Embryonic facial prominence (tissue), 1 donor: Measurements from ENCODE around the gene TDP1.
"Not testable (repeated sequence)": the region's sequence is repeated elsewhere in the genome, so short reads cannot be mapped to it uniquely, and the experiment has no call there.

ENCODE experiments used
- DNase-seq: peaks from one replicate; pipeline ENCODE4 v3.0.0-alpha.2; 2016; ENCODE audit errors: extremely low spot score

Gene TDP1

DNA sequence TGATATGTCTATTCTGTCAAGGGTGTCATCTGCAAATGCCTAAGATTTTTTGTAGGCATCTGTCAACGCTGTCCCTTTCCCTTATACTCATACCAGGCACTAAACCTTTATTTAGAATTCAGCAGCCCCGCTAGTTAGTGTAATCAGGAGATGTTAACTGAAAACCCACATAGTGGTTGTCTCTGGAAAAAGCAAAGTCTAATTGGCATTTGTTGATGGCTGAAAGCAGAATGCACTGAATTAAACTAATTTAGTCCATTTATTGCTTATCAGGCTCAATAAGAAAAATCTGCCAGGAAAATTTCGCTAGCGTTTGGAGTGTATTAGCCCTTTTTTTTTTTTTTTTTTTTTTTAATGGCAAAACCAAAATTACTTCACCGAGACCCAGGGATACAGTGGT, 34.5 kb downstream of the TDP1 start:
- no peak for DNase-seq

DNA sequence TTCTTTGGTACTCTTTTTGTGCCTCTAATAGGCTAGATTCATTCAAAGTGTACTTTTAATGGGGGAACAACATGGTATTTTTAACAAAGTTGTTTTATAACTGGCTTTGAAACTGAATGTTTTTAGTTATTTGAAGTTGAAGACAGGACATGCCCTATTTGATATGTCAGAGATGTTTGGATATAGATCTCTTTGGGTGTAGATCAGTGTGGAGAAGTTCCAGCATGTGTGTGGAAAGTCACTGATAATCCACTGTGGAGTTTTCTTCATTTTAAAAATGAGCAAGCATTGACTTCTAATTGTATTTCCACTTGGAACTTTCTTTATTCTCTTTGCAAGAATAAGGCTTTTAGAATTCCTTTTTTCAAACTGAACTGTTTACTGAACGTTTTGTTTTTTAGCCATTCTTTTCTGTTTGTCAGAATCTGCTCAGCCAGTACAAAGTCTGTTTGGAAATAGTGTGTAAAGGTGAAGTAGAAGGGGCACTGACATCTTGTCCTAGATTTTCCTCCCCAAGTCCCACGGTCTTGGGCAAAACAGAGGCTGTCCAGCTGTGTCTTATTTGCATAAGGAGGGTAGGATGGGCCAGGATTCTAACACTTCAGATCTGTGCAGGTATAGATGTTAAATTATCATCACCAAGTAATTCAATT, 35.0 kb downstream of the TDP1 start:
- DNase-seq: no peak

DNA sequence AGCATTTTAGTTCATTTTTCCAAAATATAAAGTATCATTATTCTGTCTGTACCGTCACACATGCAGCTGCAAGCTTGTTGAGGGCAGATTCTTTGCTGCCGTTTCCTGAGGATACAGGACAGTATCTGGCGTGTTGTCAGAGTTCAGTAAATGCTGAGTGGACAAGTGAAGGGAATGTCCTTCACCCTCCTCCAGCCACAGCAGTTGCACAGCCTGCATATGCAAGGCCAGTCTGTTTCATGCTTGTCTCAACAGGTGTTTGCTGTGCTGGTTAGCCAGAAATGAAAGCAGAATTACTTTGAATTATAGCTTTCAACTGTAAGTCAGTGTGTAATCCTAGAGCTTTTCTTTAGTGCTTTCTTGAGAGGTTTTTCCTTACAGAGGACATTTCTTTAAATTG, 36.5 kb downstream of the TDP1 start:
- no peak for DNase-seq

DNA sequence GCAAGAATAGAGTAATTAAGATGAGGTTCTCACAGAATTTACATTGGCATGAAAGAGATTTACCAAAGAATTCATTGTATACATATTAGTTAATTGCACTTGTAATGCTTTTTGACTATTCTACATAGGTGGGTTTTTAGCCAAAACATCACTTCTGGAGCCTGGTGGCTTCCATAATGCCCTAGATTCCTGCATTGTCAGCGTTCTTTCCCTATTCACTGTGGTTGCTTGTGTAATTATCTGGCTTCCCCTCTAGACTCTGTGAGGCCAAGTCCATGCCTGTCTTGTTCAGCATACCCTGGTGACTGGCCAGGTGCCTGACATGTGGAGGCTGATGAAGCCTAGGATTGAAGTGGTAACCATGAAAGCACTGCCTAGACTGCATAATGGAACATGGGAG, 41.2 kb downstream of the TDP1 start:
- no peak for DNase-seq

DNA sequence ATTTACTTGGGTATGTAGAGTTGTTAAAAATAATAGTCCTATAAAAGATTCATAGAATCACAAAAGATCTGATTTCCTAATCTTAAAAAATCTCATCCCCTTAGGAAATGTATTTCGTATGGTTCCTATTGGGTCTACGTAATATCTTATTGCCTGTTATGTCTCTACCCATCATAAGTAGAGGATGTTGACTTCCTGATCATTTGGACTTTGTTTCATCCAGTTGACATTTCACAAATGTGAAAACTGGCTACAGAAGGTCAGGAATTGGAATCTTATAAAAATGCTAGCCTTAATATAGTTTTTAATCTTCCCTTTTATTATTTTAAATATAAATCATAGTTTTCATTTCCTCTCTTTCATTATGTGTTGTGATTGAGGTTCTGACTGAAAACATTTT, 45.2 kb downstream of the TDP1 start:
- no peak for DNase-seq

DNA sequence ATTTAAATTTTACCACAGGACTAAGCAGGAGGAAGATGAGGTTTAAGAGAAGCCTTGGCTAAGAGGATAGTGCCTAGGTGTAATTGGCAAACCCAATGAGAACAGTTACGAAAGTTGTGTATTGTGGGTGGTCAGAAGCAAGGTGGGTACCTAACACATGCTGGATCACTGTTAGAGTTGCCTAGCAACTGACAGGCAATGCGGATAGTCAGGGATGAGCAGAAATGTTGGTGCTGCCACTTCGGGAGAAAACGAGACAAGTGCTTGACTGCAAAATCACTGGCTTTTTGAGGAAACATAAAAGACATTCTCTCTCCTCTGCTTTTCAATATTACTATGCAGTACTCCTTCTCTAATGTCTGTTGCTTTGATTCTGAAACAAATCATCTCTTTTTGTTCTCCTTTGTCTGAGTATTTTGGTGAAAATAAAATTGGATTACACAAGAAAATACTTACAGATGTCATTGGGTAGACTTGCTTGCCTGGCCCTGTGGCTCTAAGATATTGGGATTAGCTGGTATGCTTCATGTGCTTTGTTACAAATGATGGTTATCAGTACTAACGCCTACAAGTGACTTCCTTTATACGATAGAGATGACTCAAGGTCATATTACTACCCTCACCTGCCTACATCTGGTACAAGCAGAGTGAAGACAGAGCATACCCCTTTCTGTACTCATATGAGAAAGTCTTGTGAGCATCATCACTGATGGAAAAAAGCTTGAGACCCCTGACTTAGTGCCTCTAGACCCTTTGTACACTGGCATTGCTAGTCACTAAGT, 48.0 kb downstream of the TDP1 start:
- no peak for DNase-seq

DNA sequence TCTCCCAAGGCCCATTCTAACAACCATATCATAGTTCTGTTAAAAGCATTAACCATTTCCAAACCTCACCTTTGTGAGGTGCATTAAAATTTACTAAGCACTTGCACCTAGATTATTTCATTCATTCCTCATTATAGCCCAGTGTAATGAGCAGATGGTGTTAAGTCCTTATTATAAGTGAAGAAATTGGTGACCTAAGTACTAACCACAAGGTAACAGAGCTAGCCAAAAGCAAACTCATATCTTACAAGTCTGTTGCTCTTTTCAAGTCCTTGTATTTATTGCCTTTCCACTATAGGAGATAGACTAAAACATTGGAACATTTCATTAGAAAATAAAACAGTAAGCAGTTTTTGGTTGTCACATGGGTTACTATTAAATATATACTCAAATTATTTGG, 49.7 kb downstream of the TDP1 start:
- no peak for DNase-seq

DNA sequence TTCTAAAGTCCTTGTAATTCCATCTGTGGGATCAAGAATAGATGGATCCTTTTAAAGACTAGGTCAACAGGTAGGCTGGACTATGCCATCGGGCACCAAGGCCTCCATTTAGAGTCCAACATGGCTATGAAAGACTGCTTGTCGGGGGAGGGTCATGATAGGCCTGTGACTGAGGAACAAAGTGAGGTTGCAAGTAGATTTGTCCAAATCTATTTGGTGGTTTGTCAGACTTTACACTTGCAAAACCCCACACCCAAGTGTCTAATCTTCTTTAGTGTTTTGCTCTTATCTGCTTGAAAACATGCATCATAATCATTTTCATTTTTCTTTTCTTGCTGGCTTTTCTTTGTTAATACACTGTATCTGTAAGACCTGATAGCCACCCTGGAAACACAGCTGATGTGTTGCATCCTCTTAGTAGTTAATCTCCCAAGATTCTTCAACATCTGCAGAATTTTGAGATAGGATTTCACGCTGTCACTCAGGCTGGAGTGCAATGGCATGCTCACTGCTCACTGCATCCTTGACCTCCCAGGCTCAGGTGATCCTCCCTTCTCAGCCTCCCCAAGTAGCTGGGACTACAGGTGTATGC, 50.3 kb downstream of the TDP1 start:
- no peak for DNase-seq

DNA sequence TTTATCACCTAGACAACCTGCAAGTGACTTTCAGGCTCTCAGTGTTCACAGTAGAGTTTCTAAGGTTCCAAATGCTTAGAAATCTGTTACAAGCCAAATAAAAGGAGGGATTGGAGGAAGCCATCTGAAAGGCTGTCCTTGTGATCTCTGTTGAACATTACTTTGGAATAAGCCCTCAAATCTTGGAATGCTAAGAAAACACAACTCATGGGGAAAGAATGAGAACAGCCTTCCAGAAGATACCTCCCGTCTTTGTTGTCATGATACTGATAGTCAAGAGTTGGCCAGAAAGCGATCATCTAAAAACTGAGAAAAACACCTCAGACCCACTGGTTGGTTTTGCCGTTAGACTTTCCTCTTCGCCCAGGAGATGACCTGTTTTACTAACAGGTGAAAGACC, 61.6 kb downstream of the TDP1 start:
- no peak for DNase-seq

DNA sequence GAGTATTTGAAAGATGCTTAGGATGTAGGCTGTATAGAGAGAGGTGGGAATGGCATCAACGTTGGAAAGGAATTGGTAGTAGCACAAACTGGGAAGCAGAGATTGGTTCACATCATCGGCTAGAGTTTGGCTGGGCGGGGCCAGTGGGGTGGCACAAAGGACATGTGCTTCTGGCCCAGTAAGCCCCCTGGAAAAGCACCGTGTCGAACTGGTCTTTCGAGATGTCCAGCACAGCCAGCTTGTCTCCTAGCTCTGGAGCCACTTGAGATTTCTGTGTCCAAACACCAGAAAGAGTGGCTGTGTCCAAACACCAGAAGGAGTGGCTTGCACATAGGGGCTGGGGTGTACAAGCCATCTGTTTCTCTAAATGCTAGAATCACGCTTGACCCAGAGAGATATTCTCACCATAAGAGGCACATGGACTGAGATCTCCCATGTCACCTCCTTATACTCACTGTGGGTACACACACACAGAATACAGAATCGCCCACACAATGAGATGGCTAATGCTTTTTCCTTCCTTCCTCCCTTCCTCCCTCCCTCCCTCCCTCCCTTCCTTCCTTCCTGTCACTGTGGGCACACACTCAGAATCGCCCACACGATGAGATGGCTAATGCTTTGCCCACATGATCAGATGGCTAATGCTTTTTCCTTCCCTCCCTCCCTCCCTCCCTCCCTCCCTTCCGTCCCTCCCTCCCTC, 64.2 kb downstream of the TDP1 start:
- DNase-seq: no peak

DNA sequence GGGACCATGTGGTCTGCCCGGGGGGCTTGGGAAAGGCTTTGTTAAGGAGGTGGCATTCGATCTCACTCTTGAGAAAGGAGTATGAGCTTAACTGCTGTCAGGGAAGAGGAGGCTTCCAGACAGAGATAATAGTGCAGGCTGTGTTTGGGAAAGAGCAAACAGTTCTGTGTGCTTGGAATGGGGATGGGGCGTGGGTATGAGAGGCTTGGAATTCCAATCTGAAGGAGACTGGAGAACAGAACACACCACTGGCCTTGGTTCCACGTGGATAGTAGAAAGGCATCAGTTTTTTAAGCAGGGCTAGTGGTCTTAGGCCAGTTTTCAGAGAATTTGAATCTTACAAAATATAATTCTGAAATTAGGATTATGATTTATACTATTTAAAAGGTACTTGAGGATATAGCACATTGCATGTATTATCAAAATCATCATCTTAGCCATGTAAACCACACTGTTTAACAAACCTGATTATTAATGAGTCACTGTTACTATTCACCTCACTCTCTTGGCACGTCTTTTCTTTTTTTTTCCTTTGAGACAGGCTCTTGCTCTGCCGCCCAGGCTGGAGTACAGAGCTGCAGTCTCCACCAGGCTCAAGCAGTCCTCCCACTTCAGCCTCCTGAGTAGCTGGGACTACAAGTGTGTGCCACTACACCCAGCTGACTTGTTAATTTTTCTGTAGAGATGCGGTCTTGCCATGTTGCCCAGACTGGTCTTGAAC, 67.6 kb downstream of the TDP1 start:
- no peak for DNase-seq

DNA sequence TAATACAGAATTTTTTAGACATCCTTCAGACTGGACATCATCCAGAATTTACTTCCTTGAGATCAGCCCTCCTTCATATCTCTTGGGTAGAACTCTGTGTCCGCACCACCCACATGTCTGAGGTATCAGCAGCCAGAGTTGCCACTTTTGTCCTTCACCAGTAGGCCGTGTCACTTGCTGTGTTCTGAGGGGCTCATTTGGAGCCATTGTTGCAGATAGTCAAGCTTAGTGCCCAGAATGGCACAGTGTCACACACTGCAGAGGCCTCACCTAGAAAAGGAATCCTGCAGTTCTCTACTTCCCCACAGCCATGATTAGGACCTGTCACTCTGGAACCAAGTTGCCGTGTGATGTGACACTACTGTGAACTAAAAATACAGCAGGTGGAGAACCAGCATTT, 69.2 kb downstream of the TDP1 start:
- no peak for DNase-seq

DNA sequence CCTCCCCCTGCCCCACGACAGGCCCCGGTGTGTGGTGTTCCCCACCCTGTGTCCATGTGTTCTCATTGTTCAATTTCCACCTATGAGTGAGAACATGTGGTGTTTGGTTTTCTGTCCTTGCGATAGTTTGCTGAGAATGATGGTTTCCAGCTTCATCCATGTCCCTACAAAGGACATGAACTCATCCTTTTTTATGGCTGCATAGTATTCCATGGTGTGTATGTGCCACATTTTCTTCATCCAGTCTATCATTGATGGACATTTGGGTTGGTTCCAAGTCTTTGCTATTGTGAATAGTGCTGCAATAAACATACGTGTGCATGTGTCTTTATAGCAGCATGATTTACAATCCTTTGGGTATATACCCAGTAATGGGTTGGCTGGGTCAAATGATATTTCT, 70.9 kb downstream of the TDP1 start:
- DNase-seq: not testable (repeated sequence)

DNA sequence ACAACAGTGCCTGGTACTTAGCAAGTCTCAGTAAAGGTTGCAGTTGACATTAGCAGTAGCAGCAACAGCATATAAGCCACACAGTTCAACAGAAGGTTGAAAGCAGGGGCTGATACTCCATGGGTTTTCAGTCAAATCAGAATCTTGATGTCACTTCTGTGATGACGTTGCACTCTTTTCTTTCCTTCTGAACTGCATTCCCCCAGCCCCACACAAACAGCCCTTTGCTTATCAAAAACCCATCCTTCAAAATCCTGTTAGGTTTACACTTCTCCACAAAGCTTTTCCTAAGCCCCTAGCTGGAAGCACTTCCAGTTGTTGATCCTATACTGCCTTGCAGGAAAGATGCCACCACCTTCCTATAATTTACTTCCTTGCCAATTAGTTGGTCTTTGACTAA, 72.1 kb downstream of the TDP1 start:
- no peak for DNase-seq

DNA sequence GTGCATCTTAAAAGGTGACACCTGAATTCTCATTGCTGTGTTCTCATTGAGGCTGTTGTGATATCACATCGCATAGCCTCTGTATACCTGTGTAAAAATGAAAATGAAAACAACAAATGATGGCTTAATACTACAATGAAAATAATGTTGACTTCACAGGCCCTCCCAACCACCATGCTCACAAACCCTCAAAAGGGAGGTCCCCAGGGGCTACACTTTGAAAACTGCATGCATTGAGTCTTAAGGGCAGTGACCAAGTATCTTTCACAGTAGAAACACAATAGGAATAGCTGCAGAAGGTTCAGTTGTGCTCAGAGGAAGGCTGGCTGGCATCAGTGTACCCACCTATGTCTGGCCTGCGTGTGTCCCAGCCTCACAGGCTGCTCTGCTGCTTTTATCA, 78.4 kb downstream of the TDP1 start:
- DNase-seq: no peak

DNA sequence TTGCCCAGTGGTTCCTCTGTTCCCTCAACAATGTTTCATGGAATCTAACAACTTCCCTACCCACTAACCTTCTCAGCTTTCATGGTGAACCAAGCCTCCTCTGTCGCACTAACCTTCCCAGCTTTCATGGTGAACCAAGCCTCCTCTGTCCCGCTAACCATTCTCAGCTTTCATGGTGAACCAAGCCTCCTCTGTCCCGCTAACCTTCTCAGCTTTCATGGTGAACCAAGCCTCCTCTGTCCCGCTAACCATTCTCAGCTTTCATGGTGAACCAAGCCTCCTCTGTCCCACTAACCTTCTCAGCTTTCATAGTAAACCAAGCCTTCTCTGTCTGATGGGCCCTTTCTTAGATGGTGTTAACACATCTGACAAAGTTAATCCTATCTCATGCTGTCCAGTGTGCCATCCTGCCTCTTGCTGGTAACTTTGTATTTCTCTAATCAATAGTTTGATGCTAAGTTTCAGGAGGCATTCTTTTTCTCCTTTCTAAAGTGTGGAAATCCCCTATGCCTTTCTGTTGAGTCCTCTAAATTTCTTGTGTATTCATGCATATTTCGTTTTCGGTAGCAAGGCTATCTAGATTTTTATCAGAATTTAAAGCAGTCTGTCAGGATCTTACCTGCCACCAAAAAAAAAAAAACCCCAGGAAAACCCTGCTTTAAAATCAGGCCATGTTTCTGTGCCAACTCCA, 79.3 kb downstream of the TDP1 start:
- no peak for DNase-seq

DNA sequence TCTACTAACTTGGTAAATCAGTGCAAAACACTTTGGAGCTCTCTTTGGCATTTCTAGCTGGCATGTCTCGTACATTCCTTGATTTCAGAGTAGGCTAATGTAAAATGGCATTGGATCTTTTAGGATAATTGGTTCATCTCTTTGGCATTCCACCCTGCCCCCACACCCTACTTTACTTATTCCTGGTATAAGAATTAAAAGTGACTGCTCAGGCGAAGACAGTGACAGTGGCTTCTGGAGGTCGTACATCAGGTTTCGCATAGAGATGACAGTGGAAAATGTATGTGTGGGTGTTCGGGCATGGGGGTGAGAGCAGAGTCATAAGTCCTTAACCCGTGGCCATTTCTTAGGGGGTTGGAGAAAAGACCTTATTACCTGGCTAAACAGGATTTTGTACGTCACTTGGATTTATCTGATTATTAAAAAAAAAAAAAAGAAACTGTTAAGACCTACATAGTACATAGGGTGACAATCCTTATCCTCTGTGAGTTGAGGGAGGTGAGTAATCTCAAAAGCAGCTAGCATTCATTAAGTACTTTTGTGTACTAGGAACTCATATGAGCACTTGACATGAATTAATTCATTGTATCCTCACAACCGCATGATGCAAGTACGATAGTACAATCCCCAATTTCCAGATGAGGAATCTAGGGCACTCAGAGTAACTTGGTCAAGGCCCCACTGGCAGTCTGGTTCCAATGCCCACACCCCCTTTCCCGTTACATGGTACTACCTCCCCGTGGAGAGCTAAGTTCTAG, 83.7 kb downstream of the TDP1 start:
- DNase-seq: no peak

DNA sequence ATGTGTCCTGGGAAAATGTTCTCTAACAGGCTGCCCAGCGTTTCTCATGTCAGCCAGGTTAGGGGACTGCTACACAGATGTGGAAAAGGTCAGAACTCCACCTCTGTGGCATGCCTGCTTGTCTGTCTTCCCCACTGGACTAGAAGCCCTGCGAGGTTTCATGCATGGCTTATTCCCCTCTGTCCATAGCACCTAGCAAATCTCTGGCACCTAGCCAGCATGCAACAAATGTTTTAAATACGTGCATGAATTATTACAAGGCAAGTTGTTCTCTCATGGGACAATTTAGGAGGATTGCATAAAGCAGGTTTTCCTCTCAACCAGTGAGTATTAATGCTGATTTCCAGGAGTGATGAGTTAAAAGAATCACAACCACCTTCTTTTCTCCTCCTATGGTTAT, 84.7 kb downstream of the TDP1 start:
- no peak for DNase-seq

DNA sequence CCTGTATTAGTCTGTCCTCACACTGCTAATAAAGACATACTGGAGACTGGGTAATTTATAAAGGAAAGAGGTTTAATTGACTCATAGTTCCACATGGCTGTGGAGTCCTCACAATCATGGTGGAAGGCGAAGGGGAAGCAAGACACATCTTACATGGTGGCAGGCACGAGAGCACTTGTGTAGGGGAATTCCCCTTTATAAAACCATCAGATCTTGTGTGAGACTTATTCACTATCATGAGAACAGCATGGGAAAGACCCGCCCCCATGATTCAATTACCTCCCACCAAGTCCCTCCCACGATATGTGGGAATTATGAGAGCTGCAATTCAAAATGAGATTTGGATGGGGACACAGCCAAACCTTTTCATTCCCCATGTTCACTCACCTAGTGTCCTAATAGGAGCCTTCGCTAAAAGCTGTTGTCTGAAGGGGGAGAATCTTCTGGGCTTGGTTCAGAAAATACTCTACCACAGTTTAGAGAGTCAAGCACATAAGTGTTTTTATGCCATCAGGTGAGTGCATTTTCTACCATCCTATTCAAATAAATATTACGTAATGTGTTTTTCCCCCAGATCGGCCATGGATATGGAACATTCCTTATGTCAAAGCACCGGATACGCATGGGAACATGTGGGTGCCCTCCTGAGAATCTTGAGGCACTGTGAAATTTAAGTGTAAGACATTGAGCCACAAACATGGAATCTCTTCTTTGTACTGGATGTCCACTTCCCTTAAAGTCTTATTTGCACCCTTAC, 86.9 kb downstream of the TDP1 start:
- no peak for DNase-seq

DNA sequence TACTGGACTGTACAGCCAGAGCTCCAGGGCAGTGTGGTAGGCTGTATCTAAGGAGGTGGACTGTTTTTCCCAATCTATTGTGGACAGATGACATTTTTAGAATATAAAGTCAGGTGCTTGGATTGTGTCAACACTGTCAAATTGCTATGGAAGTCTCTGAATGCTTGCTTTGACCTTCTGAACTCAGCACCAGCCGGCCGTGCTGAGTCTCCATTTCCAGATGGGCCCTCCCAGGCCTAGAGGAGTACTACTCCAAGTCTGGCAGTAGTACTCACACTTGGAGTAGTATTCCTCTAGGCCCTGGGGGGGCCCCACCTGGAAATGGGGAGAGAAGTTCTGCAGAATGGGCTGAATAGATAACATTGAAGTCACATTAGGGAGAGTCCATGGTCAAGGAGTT, 89.9 kb downstream of the TDP1 start:
- DNase-seq: no peak
